Adrenal gland (tissue), 12 donors: ENCODE measurements around the gene SLC18A2. TPM values are rescaled to one million over a fixed set of nuclear protein-coding genes. Genes with fewer than 3 reads are reported as not detected.

Source experiments
- DNase-seq, 7 donors: peaks; one replicate each; pipeline ENCODE4 v3.0.0-alpha.2; 2019 to 2020
- H3K27ac ChIP-seq, 5 donors: fragments of 200-600 bp; sonication (generic) in 4 of 5; 1 replicate in 3 of 5; 2 replicates in 2 of 5; pipeline versions ENCODE4 v1.5.1 to v1.8.0; 2016 to 2020; ENCODE audit warnings: mild to moderate bottlenecking in 1 of 5
- H3K27me3 ChIP-seq: fragments of 200-600 bp; 2 replicates; pipeline ENCODE4 v1.8.0; 2021
- H3K36me3 ChIP-seq, 2 donors: fragments of 200-600 bp; replicated peaks in 1 of 2; 1 replicate in 1 of 2; 2 replicates in 1 of 2; pipeline versions ENCODE4 v1.5.1 to v1.8.0; 2018 to 2022
- H3K4me1 ChIP-seq, 2 donors: fragments of 200-600 bp; replicated peaks in 1 of 2; 1 replicate in 1 of 2; 2 replicates in 1 of 2; pipeline versions ENCODE4 v1.5.1 to v1.8.0; 2018 to 2021
- H3K4me3 ChIP-seq, 4 donors: fragments of 200-600 bp; sonication (generic) in 3 of 4; one replicate each; pipeline ENCODE4 v1.5.1; 2016 to 2018
- H3K9me3 ChIP-seq, 3 donors: fragments of 200-600 bp; sonication (generic) in 1 of 3; replicated peaks in 1 of 3; 1 replicate in 2 of 3; 2 replicates in 1 of 3; pipeline versions ENCODE4 v1.5.1 to v1.8.0; 2016 to 2021
- CTCF ChIP-seq, 6 experiments: fragments of 450-650 bp in 4 of 6; fragments of 200-600 bp in 2 of 6; sonication (generic) in 1 of 6; IDR thresholded peaks; 1 replicate in 5 of 6; 2 replicates in 1 of 6; pipeline versions ENCODE4 v1.5.1 to v1.8.0; 2016 to 2021; ENCODE audit warnings: antibody characterized with exemption in 6 of 6, mild to moderate bottlenecking in 2 of 6, moderate library complexity in 1 of 6
- POLR2A ChIP-seq, 2 donors: fragments of 450-650 bp; IDR thresholded peaks; one replicate each; pipeline ENCODE4 v1.6.1; 2017; ENCODE audit warnings: antibody characterized with exemption in 2 of 2, mild to moderate bottlenecking in 2 of 2, moderate library complexity in 1 of 2
- WGBS, 4 donors: extraction: QIAGEN DNeasy Blood & Tissue Kit in 2 of 4; methylation state at CpG; one replicate each; pipeline versions ENCODE4 v1.1.5 to v1.1.7; 2013 to 2017; 5-methylcytosine and 5-hydroxymethylcytosine counted together
- intact Hi-C, 2 donors: fragments of 100-400 bp; cut with DNase I; formaldehyde crosslinking; loops; one replicate each; pipeline versions ENCODE4 v1.14.1 to v1.15.0; 2022 to 2023
- polyA plus RNA-seq, 3 donors: library from polyadenylated mRNA; stranded (reverse); fragments of 200-250 nt in 2 of 3; fragments of 350-450 nt in 1 of 3; fragmentation: Illumina TruSeq in 1 of 3; extraction: RNeasy Lipid Tissue Mini Kit (QIAGEN cat#74804) in 1 of 3; gene quantifications; one replicate each; pipeline ENCODE4 v1.2.3, GENCODE V29; 2013 to 2014
- total RNA-seq, 9 donors: library from RNA; depleted of rRNA in 4 of 9; stranded (reverse); fragments of >200 nt in 4 of 9; fragments of 120-200 nt in 1 of 9; fragmentation: NEBNext Ultra II Directional in 1 of 9; extraction: Animal tissue kit (Norgen Biotek cat#: 25700) in 1 of 9; gene quantifications; one replicate each; pipeline versions ENCODE4 v1.1.0 to v1.2.4, GENCODE V29; 2013 to 2023
- donor health status: healthy with polysubstance abuse.
- donor health status: Bipolar disorder and iron deficiency.
- donor health status: DM: yes; HTN: yes; CAD: no.
- donor health status: DM: no; HTN: no; CAD: no.
- donor health status: DM: no; HTN: no; CAD: no.
- donor health status: DM: yes; HTN: yes; CAD: no.

SLC18A2 gene
- total and polyA plus RNA-seq, 12 donors: 0.04 to 16.6 (median 4.2) TPM; not detected in 2

- H3K9me3 ChIP-seq: no peaks in the 10 kb centered on the region
- TF ChIP-seq CTCF (IDR thresholded peaks at IDR 0.05) (no peak), POLR2A (IDR thresholded peaks at IDR 0.05) (no peak)
- H3K27ac ChIP-seq: no peak overlapping the region
- intact Hi-C loops: no loop called here
- no peaks in the 10 kb centered on the region for H3K4me1 ChIP-seq
- H3K4me3 ChIP-seq: no peak overlapping the region
- no peaks in the 10 kb centered on the region for H3K36me3 ChIP-seq
- DNase-seq: no peak
- peaks cover 14% of the 10 kb centered on the region for H3K27me3 ChIP-seq
- WGBS, 4 donors: 44 to 67% (median 48%) methylated on average over 5 to 7 of the region's 7 CpGs
Measured at GRCh38 chr10:117250411-117250810, 9.5 kb downstream of the SLC18A2 start.

GRCh38 chr10:117253908-117254307, 13.0 kb downstream of the SLC18A2 start:
- H3K27ac ChIP-seq: no peak overlapping the region
- intact Hi-C loops: no loop called here
- 77 to 78% (median 78%) methylated on average over 8 to 9 of the region's 9 CpGs for WGBS, 4 donors
- H3K4me3 ChIP-seq: no peak overlapping the region
- no peak for DNase-seq
- no peaks in the 10 kb centered on the region for H3K36me3 ChIP-seq
- H3K4me1 ChIP-seq: no peaks in the 10 kb centered on the region
- peaks cover 12% of the 10 kb centered on the region for H3K27me3 ChIP-seq
- TF ChIP-seq CTCF (IDR thresholded peaks at IDR 0.05) (no peak), POLR2A (IDR thresholded peaks at IDR 0.05) (no peak)
- no peaks in the 10 kb centered on the region for H3K9me3 ChIP-seq

- intact Hi-C loops: no loop called here
Measured at GRCh38 chr10:117254338-117254737, 13.4 kb downstream of the SLC18A2 start.

More at GRCh38 chr10:117254338-117254737, 13.4 kb downstream of the SLC18A2 start:
- no peak overlapping the region for H3K4me3 ChIP-seq
- no peak for TF ChIP-seq CTCF (IDR thresholded peaks at IDR 0.05)
- TF ChIP-seq POLR2A (IDR thresholded peaks at IDR 0.05): no peak
- H3K9me3 ChIP-seq: no peaks in the 10 kb centered on the region
- H3K27me3 ChIP-seq: peaks cover 9% of the 10 kb centered on the region
- no peak overlapping the region for H3K27ac ChIP-seq
- 50 to 76% (median 73%) methylated on average over 9 of the region's 9 CpGs for WGBS, 4 donors
- no peaks in the 10 kb centered on the region for H3K4me1 ChIP-seq
- DNase-seq: no peak
- H3K36me3 ChIP-seq: no peaks in the 10 kb centered on the region
